ENCODE results near the gene LITAF. TPM values are rescaled to one million over a fixed set of nuclear protein-coding genes. Genes with fewer than 3 reads are reported as not detected.
A peak's percentile ranks its signal among the peaks of the same experiment; 100 is the strongest.

Gene LITAF
- total RNA-seq, 2 donors from 2014 or later, result 36.6 to 62.9 TPM

- TF ChIP-seq, protein P1, sequence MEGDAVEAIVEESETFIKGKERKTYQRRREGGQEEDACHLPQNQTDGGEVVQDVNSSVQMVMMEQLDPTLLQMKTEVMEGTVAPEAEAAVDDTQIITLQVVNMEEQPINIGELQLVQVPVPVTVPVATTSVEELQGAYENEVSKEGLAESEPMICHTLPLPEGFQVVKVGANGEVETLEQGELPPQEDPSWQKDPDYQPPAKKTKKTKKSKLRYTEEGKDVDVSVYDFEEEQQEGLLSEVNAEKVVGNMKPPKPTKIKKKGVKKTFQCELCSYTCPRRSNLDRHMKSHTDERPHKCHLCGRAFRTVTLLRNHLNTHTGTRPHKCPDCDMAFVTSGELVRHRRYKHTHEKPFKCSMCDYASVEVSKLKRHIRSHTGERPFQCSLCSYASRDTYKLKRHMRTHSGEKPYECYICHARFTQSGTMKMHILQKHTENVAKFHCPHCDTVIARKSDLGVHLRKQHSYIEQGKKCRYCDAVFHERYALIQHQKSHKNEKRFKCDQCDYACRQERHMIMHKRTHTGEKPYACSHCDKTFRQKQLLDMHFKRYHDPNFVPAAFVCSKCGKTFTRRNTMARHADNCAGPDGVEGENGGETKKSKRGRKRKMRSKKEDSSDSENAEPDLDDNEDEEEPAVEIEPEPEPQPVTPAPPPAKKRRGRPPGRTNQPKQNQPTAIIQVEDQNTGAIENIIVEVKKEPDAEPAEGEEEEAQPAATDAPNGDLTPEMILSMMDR (conservative IDR thresholded peaks at IDR 0.05), result no peak
- H3K27ac ChIP-seq (ENCODE audit: low read depth, low read length), result peak overlapping the region; percentile 60
- H3K27me3 ChIP-seq (ENCODE audit: control insufficient read depth, insufficient read depth, low read length, poor library complexity, severe bottlenecking), result no peaks in the 10 kb centered on the region
- peaks cover 11% of the 10 kb centered on the region for H3K4me1 Mint-ChIP-seq
- 92 to 94% methylated on average over 5 to 6 of the region's 6 CpGs for WGBS, 2 experiments (ENCODE audit: insufficient coverage in 1 of 2, insufficient read length in 1 of 2)
- peaks cover 23% of the 10 kb centered on the region for H3K9me3 ChIP-seq (ENCODE audit: control insufficient read depth, low read length)
- DNase-seq, result no peak
- peaks cover 24% of the 10 kb centered on the region for H3K36me3 Mint-ChIP-seq (ENCODE audit: low read depth)
- peaks cover 18% of the 10 kb centered on the region for H3K36me3 ChIP-seq (ENCODE audit: control insufficient read depth, insufficient read depth, low read length)
- H3K4me3 ChIP-seq (ENCODE audit: low read length), result no peak overlapping the region
- H3K9ac ChIP-seq (ENCODE audit: extremely low read depth, low read length, poor library complexity, severe bottlenecking), result no peak overlapping the region
- H3K4me1 ChIP-seq (ENCODE audit: control insufficient read depth, insufficient read depth, low read length), result no peaks in the 10 kb centered on the region
- peaks cover 12% of the 10 kb centered on the region for H3K9me3 Mint-ChIP-seq
- H3K27me3 Mint-ChIP-seq (ENCODE audit: insufficient read depth), result no peaks in the 10 kb centered on the region
- H3K27ac Mint-ChIP-seq, result no peak overlapping the region
- no peak overlapping the region for H3K4me3 Mint-ChIP-seq
Observed at GRCh38 chr16:11557801-11558200, 28.9 kb downstream of the LITAF start.

GRCh38 chr16:11556945-11557720 lies 29.6 kb downstream of the LITAF start:
- Histone ChIP-seq H3K4me3 (ENCODE audit: low read length) (no peak overlapping the region), H3K9me3 (ENCODE audit: control insufficient read depth, low read length) (peaks cover 23% of the 10 kb centered on the region), H3K4me1 (ENCODE audit: control insufficient read depth, insufficient read depth, low read length) (no peaks in the 10 kb centered on the region), H3K36me3 (ENCODE audit: control insufficient read depth, insufficient read depth, low read length) (peaks cover 18% of the 10 kb centered on the region), H3K9ac (ENCODE audit: extremely low read depth, low read length, poor library complexity, severe bottlenecking) (no peak overlapping the region), H3K27me3 (ENCODE audit: control insufficient read depth, insufficient read depth, low read length, poor library complexity, severe bottlenecking) (no peaks in the 10 kb centered on the region), H3K27ac (ENCODE audit: low read depth, low read length) (peak overlapping the region; percentile 60)
- no peak for DNase-seq
- Mint-ChIP-seq H3K36me3 (ENCODE audit: low read depth) (peaks cover 26% of the 10 kb centered on the region), H3K9me3 (peaks cover 12% of the 10 kb centered on the region), H3K4me1 (peaks cover 11% of the 10 kb centered on the region), H3K4me3 (no peak overlapping the region), H3K27ac (no peak overlapping the region), H3K27me3 (ENCODE audit: insufficient read depth) (no peaks in the 10 kb centered on the region)
- 94 to 100% methylated on average over 1 to 7 of the region's 9 CpGs for WGBS, 2 experiments (ENCODE audit: insufficient coverage in 1 of 2, insufficient read length in 1 of 2)
- TF ChIP-seq, protein P1 (conservative IDR thresholded peaks at IDR 0.05), result no peak

DNA sequence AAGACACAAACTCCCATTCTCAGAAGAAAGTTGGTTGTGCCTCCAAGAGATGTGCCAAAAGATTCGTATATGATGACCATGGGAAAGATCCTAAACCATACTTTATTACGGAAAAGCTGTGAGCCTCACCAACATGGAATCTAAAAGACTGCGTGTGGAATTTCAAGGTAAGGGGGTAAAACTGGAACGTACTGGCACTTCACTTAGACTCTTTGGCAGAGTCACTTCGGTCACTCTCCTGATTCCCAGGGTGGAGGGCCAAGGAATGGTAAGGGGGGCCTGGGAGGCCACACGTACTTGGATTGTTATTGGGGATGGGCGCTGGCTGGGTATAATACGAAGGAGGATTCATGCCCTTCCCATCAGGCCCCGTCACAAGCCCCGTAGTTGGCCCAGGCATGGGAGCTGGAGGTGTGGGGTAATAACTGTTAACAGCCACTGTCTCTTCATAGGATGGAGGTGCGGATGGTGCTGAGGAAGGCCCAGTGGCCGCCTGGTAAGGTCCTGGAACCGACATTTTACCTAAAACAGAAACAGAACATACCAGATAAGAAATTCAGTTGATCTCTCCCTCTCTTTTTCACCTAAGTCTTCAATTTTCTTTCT lies 30.4 kb downstream of the LITAF start:
- peaks cover 12% of the 10 kb centered on the region for H3K9me3 Mint-ChIP-seq
- H3K4me3 ChIP-seq (ENCODE audit: low read length), result peak overlapping the region; percentile 49
- no peak overlapping the region for H3K9ac ChIP-seq (ENCODE audit: extremely low read depth, low read length, poor library complexity, severe bottlenecking)
- H3K4me1 ChIP-seq (ENCODE audit: control insufficient read depth, insufficient read depth, low read length), result no peaks in the 10 kb centered on the region
- 94 to 96% methylated on average over 7 to 13 of the region's 13 CpGs for WGBS, 2 experiments (ENCODE audit: insufficient coverage in 1 of 2, insufficient read length in 1 of 2)
- H3K36me3 Mint-ChIP-seq (ENCODE audit: low read depth), result peaks cover 26% of the 10 kb centered on the region
- no peaks in the 10 kb centered on the region for H3K27me3 Mint-ChIP-seq (ENCODE audit: insufficient read depth)
- H3K27ac Mint-ChIP-seq, result no peak overlapping the region
- H3K4me3 Mint-ChIP-seq, result no peak overlapping the region
- H3K27me3 ChIP-seq (ENCODE audit: control insufficient read depth, insufficient read depth, low read length, poor library complexity, severe bottlenecking), result no peaks in the 10 kb centered on the region
- peaks cover 23% of the 10 kb centered on the region for H3K9me3 ChIP-seq (ENCODE audit: control insufficient read depth, low read length)
- TF ChIP-seq, protein P1 (conservative IDR thresholded peaks at IDR 0.05), result no peak
- peaks cover 18% of the 10 kb centered on the region for H3K36me3 ChIP-seq (ENCODE audit: control insufficient read depth, insufficient read depth, low read length)
- no peak for DNase-seq
- H3K27ac ChIP-seq (ENCODE audit: low read depth, low read length), result no peak overlapping the region
- H3K4me1 Mint-ChIP-seq, result peaks cover 9% of the 10 kb centered on the region
